Kidney (tissue), 14 donors: ENCODE data around the gene FBXL7. TPM values are rescaled to one million over a fixed set of nuclear protein-coding genes. Genes with fewer than 3 reads are reported as not detected.

ENCODE experiments used
- DNase-seq, 5 donors: peaks; one replicate each; pipeline ENCODE4 v3.0.0-alpha.2; 2013 to 2020
- FAIRE-seq: peaks from 2 replicates; lab custom pipeline; 2012; peaks lifted over from hg19 to GRCh38; lab: Jason Lieb, UNC
- H3K27ac ChIP-seq, 2 donors: one replicate each; pipeline ENCODE4 v1.7.0; 2013; ENCODE audit warnings: low read depth in 2 of 2, low read length in 2 of 2, inconsistent platforms in 1 of 2
- H3K27me3 ChIP-seq: one replicate; pipeline ENCODE4 v1.7.1; 2013; ENCODE audit warnings: low read length, inconsistent platforms; ENCODE audit not compliant: control insufficient read depth, insufficient read depth
- H3K36me3 ChIP-seq, 3 donors: one replicate each; pipeline versions ENCODE4 v1.7.0 to v1.7.1; 2013; ENCODE audit warnings: low read length in 3 of 3, control low read depth in 1 of 3, inconsistent platforms in 1 of 3; ENCODE audit not compliant: insufficient read depth in 3 of 3, control insufficient read depth in 2 of 3
- H3K4me1 ChIP-seq, 3 donors: one replicate each; pipeline versions ENCODE4 v1.7.0 to v1.7.1; 2013; ENCODE audit warnings: low read length in 3 of 3, inconsistent platforms in 1 of 3, low read depth in 1 of 3; ENCODE audit not compliant: control insufficient read depth in 2 of 3, insufficient read depth in 2 of 3
- H3K4me3 ChIP-seq, 3 donors: one replicate each; pipeline versions ENCODE4 v1.7.0 to v1.8.1; 2013; ENCODE audit warnings: low read length in 3 of 3, control low read depth in 1 of 3, inconsistent platforms in 1 of 3
- H3K9ac ChIP-seq, 3 donors: one replicate each; pipeline versions ENCODE4 v1.7.0 to v1.7.1; 2013; ENCODE audit warnings: low read length in 3 of 3, control low read depth in 1 of 3, inconsistent platforms in 1 of 3
- H3K9me3 ChIP-seq, 3 donors: one replicate each; pipeline versions ENCODE4 v1.7.0 to v1.7.1; 2013; ENCODE audit warnings: low read length in 3 of 3, control low read depth in 1 of 3, inconsistent platforms in 1 of 3; ENCODE audit not compliant: control insufficient read depth in 2 of 3, insufficient read depth in 1 of 3
- intact Hi-C: fragments of 100-400 bp; cut with DNase I; formaldehyde crosslinking; loops from one replicate; pipeline ENCODE4 v1.11.1; 2022
- polyA plus RNA-seq: library from polyadenylated mRNA; stranded (reverse); fragments of 350-450 nt; fragmentation: Illumina TruSeq; extraction: RNeasy Lipid Tissue Mini Kit (QIAGEN cat#74804); gene quantifications from one replicate; pipeline ENCODE4 v1.2.3, GENCODE V29; 2014; ENCODE audit warnings: low read depth, low replicate concordance; ENCODE audit not compliant: insufficient read depth
- total RNA-seq: library from RNA; stranded (reverse); fragmentation: NEBNext Ultra II Directional; extraction: Animal tissue kit (Norgen Biotek cat#: 25700); gene quantifications from one replicate; pipeline ENCODE4 v1.2.1, GENCODE V29; 2021
- TF ChIP-seq, protein P1 (sequence below): IDR thresholded peaks from 3 replicates; pipeline ENCODE4 v1.5.1; 2012; ENCODE audit warnings: mild to moderate bottlenecking, moderate library complexity, borderline replicate concordance; ENCODE audit not compliant: insufficient read depth; ENCODE audit errors: extremely low read depth
- donor health status: control.
- donor health status: control.
- donor health status: control.
- donor health status: control.
- donor health status: control.
- donor health status: DM: yes; HTN: yes; CAD: no.
- donor health status: Normal renal cell carcinoma (clear cell type).

Gene FBXL7
- total and polyA plus RNA-seq, 2 donors from 2014 or later = 3.9 to 6.1 TPM

- Histone ChIP-seq H3K9ac (no peak overlapping the region), H3K36me3 (no peaks in the 10 kb centered on the region), H3K4me1 (no peaks in the 10 kb centered on the region), H3K27ac (no peak overlapping the region), H3K4me3 (no peak overlapping the region), H3K9me3 (no peaks in the 10 kb centered on the region), H3K27me3 (no peaks in the 10 kb centered on the region)
- FAIRE-seq (no peak), DNase-seq (peak; percentile 34 to 78 (median 49))
- TF ChIP-seq, protein P1, sequence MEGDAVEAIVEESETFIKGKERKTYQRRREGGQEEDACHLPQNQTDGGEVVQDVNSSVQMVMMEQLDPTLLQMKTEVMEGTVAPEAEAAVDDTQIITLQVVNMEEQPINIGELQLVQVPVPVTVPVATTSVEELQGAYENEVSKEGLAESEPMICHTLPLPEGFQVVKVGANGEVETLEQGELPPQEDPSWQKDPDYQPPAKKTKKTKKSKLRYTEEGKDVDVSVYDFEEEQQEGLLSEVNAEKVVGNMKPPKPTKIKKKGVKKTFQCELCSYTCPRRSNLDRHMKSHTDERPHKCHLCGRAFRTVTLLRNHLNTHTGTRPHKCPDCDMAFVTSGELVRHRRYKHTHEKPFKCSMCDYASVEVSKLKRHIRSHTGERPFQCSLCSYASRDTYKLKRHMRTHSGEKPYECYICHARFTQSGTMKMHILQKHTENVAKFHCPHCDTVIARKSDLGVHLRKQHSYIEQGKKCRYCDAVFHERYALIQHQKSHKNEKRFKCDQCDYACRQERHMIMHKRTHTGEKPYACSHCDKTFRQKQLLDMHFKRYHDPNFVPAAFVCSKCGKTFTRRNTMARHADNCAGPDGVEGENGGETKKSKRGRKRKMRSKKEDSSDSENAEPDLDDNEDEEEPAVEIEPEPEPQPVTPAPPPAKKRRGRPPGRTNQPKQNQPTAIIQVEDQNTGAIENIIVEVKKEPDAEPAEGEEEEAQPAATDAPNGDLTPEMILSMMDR = no peak
- intact Hi-C loops = no loop called here
Observed at GRCh38 chr5:15683332-15683731, 183.4 kb downstream of the FBXL7 start.

- intact Hi-C loops = no loop called here
- TF ChIP-seq, protein P1 = no peak
- Histone ChIP-seq H3K4me1 (no peaks in the 10 kb centered on the region), H3K9me3 (no peaks in the 10 kb centered on the region), H3K9ac (no peak overlapping the region), H3K36me3 (no peaks in the 10 kb centered on the region), H3K27me3 (no peaks in the 10 kb centered on the region), H3K27ac (no peak overlapping the region), H3K4me3 (no peak overlapping the region)
- DNase-seq (no peak), FAIRE-seq (no peak)
Observed at GRCh38 chr5:15687401-15687800, 187.4 kb downstream of the FBXL7 start.

DNA sequence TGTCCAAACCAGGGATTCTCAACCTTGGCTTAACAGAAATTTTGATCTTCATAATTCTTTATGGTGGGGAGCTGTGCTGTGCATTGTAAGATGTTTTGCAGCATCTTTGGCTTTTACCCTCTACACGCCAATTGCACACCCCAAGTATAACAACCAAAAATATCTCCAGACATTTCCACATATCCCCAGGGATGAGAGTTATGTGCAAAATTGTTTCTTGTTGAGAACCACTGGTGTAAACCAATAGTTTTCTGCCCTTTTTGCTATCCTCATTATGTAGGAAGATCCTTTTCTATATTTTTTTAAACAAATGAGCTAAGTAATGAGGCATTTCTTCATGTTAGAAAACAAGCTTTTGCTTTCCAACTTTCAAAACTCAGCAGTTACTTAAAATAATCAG lies 189.9 kb downstream of the FBXL7 start:
- H3K9me3 ChIP-seq = no peaks in the 10 kb centered on the region
- no peaks in the 10 kb centered on the region for H3K27me3 ChIP-seq
- DNase-seq (no peak), FAIRE-seq (no peak)
- no peak overlapping the region for H3K4me3 ChIP-seq
- H3K4me1 ChIP-seq = peaks cover 0 to 7% (median 2%) of the 10 kb centered on the region in 3 donors
- no peaks in the 10 kb centered on the region for H3K36me3 ChIP-seq
- H3K9ac ChIP-seq = no peak overlapping the region
- H3K27ac ChIP-seq = no peak overlapping the region
- intact Hi-C loops = no loop called here
- TF ChIP-seq, protein P1 = no peak

DNA sequence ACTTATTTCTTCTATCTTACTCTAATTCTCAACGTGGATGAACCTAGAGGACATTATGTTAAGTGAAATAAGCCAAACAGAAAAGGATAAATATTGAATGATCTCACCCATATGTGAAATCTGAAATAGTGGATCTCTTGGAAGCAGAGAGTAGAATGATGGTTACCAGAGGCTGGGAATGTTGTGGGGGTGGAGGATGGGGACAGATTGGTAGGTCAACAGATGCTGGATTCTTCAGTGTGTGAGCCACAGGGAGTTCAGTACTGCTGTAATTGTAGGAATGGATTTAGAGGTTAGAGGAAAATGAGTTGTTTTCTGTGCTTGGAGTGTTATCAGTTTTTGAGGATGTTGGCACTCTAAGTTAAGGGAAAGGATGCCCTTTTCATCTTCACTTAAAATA lies 190.6 kb downstream of the FBXL7 start:
- TF ChIP-seq, protein P1 = no peak
- no peaks in the 10 kb centered on the region for H3K9me3 ChIP-seq
- H3K27me3 ChIP-seq = no peaks in the 10 kb centered on the region
- peaks cover 0 to 14% (median 6%) of the 10 kb centered on the region in 3 donors for H3K4me1 ChIP-seq
- FAIRE-seq = no peak
- no peak overlapping the region for H3K4me3 ChIP-seq
- intact Hi-C loops = no loop called here
- no peaks in the 10 kb centered on the region for H3K36me3 ChIP-seq
- no peak overlapping the region for H3K27ac ChIP-seq
- no peak overlapping the region for H3K9ac ChIP-seq
- no peak for DNase-seq
